VCaP (cell line): Measurements from ENCODE around the gene MSANTD3.

ENCODE experiments used
- H3K27ac ChIP-seq: fragments of 450-650 bp; 2 replicates; pipeline ENCODE4 v1.5.1; 2017
- TF ChIP-seq, protein P1 (sequence below): fragments of 450-650 bp; conservative IDR thresholded peaks from 2 replicates; pipeline ENCODE4 v1.5.1; 2017; ENCODE audit warnings: mild to moderate bottlenecking, moderate library complexity

MSANTD3 gene

DNA sequence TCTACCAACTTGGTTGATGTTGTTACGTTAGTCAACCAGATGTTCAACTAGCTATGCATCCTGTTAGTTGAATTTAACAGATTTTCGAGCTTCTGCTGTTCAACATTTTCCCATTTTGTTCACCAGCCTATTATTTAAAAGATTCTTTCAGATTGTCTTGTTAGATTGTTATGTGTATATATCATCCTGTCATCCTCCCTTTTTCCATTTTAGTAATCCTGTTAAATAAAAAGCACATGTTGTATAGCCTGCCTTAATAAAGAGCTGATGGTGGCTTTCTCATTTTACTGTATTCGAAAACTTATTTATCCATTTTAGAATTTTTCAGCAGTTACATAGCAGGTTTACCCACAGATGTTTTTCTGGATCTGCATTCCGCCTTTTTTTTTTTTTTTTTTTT lies 50.3 kb downstream of the MSANTD3 start:
- TF ChIP-seq, protein P1, sequence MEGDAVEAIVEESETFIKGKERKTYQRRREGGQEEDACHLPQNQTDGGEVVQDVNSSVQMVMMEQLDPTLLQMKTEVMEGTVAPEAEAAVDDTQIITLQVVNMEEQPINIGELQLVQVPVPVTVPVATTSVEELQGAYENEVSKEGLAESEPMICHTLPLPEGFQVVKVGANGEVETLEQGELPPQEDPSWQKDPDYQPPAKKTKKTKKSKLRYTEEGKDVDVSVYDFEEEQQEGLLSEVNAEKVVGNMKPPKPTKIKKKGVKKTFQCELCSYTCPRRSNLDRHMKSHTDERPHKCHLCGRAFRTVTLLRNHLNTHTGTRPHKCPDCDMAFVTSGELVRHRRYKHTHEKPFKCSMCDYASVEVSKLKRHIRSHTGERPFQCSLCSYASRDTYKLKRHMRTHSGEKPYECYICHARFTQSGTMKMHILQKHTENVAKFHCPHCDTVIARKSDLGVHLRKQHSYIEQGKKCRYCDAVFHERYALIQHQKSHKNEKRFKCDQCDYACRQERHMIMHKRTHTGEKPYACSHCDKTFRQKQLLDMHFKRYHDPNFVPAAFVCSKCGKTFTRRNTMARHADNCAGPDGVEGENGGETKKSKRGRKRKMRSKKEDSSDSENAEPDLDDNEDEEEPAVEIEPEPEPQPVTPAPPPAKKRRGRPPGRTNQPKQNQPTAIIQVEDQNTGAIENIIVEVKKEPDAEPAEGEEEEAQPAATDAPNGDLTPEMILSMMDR, result no peak
- no peak overlapping the region for H3K27ac ChIP-seq

DNA sequence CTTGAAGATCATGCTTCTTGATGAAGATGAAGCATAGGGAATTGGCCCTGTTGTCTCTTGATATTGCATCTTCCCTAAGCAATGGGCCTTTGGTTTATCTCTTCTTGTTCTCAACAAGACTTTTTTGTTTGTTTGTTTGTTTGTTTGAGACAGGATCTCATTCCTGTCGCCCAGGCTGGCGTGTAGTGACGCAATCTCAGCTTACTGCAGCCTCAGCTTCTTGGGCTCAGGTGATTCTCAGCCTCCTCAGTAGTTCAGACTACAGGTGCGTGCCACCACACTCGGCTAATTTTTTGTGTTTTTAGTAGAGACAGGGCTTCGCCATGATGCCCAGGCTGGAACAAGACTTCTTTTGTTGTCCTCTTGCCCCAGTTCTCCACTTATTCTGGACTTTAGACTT lies 51.2 kb downstream of the MSANTD3 start:
- TF ChIP-seq, protein P1, result no peak

DNA sequence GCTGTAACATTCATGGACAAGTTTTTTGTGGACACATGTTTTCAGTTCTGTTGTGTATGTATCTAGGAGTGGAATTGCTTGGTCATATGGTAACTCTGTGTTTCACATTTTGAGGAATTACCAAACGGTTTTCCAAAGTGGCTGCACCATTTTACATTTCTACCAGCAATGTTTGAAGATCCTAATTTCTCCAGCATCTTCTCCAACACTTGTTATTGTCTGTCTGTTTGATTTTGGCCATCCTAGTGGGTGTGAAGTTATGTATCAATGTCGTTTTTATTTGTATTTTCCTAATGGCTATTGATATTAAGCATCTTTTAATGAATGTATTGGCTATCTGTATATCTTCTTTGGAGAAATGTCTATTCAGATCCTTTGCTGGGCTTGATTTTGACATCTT lies 52.9 kb downstream of the MSANTD3 start:
- TF ChIP-seq, protein P1, result no peak
- H3K27ac ChIP-seq, result no peak overlapping the region

More for the DNA sequence above, 51.2 kb downstream of the MSANTD3 start:
- no peak overlapping the region for H3K27ac ChIP-seq

DNA sequence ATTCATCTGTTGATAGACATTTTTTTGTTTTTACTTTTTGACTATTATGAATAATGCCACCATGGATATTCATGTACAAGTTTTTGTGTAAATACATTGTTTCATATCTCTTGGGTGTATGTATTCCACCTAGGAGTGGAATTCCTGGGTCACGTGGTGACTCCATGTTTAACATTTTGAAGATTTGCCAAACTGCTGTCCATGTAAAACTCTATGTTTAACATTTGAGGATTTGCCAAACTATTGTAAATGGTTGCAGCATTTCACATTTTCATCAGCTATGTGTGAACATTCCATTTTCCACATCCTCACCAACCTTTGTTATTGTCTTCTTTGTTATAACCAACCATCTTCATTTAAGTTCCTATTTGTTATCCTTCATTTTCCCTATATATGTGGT lies 58.3 kb downstream of the MSANTD3 start:
- TF ChIP-seq, protein P1, result no peak
- no peak overlapping the region for H3K27ac ChIP-seq

DNA sequence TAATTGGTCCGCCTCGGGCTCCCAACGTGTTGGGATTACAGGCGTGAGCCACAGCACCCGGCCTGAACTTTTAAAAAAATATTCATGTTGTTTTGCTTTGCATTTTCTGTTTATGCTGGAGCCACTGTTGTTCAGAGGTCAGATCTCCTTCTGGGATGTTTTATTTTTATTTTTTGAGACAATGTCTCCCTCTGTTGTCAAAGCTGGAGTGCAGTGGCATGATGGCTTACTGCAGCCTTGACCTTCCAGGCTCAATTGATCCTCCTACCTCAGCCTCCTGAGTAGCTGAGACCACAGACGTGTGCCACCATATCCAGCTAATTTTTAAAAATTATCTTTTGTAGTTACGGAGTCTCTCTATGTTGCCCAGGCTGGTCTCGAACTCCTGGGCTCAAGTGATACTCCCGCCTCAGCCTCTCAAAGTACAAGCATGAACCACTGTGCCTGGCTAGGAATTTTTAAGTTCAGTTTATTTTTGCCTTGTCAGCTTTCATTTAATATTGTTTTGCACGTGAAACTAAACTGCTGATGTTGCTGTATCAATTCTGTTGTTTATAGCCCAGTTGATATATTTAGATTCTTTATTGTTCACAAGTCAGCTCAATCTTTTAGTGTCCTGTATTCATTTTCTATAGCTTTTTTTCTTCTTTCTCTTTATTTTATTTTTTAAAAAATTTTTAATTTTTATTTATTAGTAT lies 59.7 kb downstream of the MSANTD3 start:
- TF ChIP-seq, protein P1, result peak; percentile 17; the same call in 1 of the 2 replicates
- H3K27ac ChIP-seq, result no peak overlapping the region

DNA sequence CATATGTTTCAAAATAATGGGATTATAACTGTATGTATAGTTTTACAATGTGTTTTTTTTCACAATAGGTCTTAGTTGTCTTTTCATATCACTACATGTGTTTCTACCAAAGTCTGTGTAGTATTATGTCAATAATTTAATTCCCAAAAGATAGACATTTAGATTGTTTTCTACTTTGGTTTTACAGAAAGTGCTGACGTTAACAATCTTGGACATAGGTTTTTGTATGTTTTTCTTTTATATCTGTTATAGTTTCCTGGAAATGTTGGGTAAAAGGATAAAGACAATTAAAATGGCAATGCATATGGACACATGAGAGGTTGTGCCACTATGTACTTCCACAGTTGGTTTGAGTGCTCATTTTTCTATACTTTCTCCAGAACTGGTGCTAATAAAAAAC lies 61.2 kb downstream of the MSANTD3 start:
- TF ChIP-seq, protein P1, result no peak
- H3K27ac ChIP-seq, result no peak overlapping the region

DNA sequence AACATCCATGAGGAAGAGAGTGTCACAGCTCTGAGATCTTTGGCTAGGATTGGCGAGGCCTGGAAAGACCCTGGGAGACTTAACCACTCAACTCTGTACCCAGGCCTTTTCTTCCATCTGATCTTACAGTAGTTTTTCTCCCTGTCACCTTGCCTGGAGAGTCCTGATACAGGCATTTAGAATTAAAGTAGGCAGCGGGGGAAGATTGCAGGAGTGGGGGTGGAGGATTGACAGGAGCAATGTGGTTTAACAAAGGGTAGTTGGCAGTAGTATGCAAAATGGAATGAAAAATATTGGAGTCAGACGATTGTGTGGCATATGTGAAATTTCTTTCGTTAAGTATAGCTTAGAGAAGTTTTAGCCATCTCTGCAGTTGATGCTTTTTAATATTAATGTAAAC lies 62.9 kb downstream of the MSANTD3 start:
- H3K27ac ChIP-seq, result no peak overlapping the region
- TF ChIP-seq, protein P1, result no peak
